K562 (cell line): Measurements from ENCODE around the gene SNRPA. TPM values are rescaled to one million over a fixed set of nuclear protein-coding genes. Genes with fewer than 3 reads are reported as not detected.
A peak's percentile ranks its signal among the peaks of the same experiment; 100 is the strongest.

Source experiments
- ARID3B ChIP-seq: fragments of 250-450 bp; sonication (Bioruptor Pico); IDR thresholded peaks from 2 replicates; pipeline ENCODE4 v1.4.0; 2020; ENCODE audit warnings: borderline replicate concordance
- CBX5 ChIP-seq: IDR thresholded peaks from 2 replicates; pipeline ENCODE4 v1.6.1; 2014; ENCODE audit warnings: low read depth, borderline replicate concordance
- CEBPG ChIP-seq, 3 experiments: fragments of 200-800 bp in 1 of 3; sonication (Bioruptor generic) in 1 of 3; sonication (generic) in 1 of 3; formaldehyde crosslinking in 1 of 3; IDR thresholded peaks in 2 of 3; conservative IDR thresholded peaks in 1 of 3; 2 replicates each; pipeline versions ENCODE4 v1.6.1 to v1.8.0; 2016 to 2022; ENCODE audit warnings: missing compliant biosample characterization in 2 of 3, missing genetic modification characterization in 2 of 3, mild to moderate bottlenecking in 1 of 3, missing genetic modification reagents in 1 of 3
- E2F5 ChIP-seq: sonication (generic); formaldehyde crosslinking; IDR thresholded peaks from 2 replicates; pipeline ENCODE4 v1.8.0; 2022; ENCODE audit warnings: mild to moderate bottlenecking, missing genetic modification reagents
- ETS2 ChIP-seq: IDR thresholded peaks from 2 replicates; pipeline ENCODE4 v1.6.1; 2016; ENCODE audit warnings: borderline replicate concordance, missing genetic modification characterization, mild to moderate bottlenecking, moderate library complexity, missing compliant biosample characterization; ENCODE audit not compliant: poor library complexity, severe bottlenecking
- GATA2 ChIP-seq: sonication (generic); formaldehyde crosslinking; IDR thresholded peaks from 2 replicates; pipeline ENCODE4 v1.4.0; 2020; ENCODE audit warnings: mild to moderate bottlenecking, missing genetic modification reagents
- GTF2E2 ChIP-seq: fragments of 200-800 bp; sonication (Bioruptor generic); IDR thresholded peaks from 2 replicates; pipeline ENCODE4 v1.6.1; 2016; ENCODE audit warnings: missing genetic modification characterization, missing compliant biosample characterization
- HDAC1 ChIP-seq, 2 experiments: fragments of 450-650 bp; IDR thresholded peaks; 2 replicates each; pipeline ENCODE4 v1.6.1; 2016 to 2017; ENCODE audit warnings: inconsistent platforms in 1 of 2, mild to moderate bottlenecking in 1 of 2, moderate library complexity in 1 of 2
- NFYB ChIP-seq: IDR thresholded peaks from 2 replicates; pipeline ENCODE4 v1.6.1; 2011; ENCODE audit warnings: mild to moderate bottlenecking, moderate library complexity; ENCODE audit not compliant: insufficient read length; ENCODE audit errors: extremely low read depth
- POLR2A ChIP-seq: fragments of 450-650 bp; conservative IDR thresholded peaks from 2 replicates; pipeline ENCODE4 v1.6.1; 2016
- PTBP1 ChIP-seq: fragments of 200-400 bp; formaldehyde crosslinking; IDR thresholded peaks from 2 replicates; pipeline ENCODE4 v1.6.1; 2017; ENCODE audit warnings: low read depth, low read length
- SNAPC5 ChIP-seq: fragments of 250-450 bp; sonication (Bioruptor Pico); IDR thresholded peaks from 2 replicates; pipeline ENCODE4 v1.8.0; 2021; ENCODE audit warnings: moderate library complexity, mild to moderate bottlenecking, inconsistent platforms
- TARDBP ChIP-seq: fragments of 450-650 bp; IDR thresholded peaks from 2 replicates; pipeline ENCODE4 v1.6.1; 2016
- THRAP3 ChIP-seq: fragments of 450-650 bp; IDR thresholded peaks from 2 replicates; pipeline ENCODE4 v1.6.1; 2016; ENCODE audit warnings: mild to moderate bottlenecking, inconsistent platforms, borderline replicate concordance
- ZFP36 ChIP-seq: fragments of 150-350 bp; IDR thresholded peaks from 2 replicates; pipeline ENCODE4 v1.6.1; 2018; ENCODE audit warnings: low read length, low read depth; ENCODE audit not compliant: partially characterized antibody
- ZKSCAN1 ChIP-seq: fragments of 150-350 bp; IDR thresholded peaks from 2 replicates; pipeline ENCODE4 v1.6.1; 2016; ENCODE audit warnings: low read depth, low read length
- ZNF3 ChIP-seq: fragments of 250-450 bp; sonication (Bioruptor Pico); IDR thresholded peaks from 2 replicates; pipeline ENCODE4 v1.5.0; 2021; ENCODE audit warnings: mild to moderate bottlenecking, moderate library complexity
- ZNF57 ChIP-seq: fragments of 450-650 bp; formaldehyde crosslinking; IDR thresholded peaks from 2 replicates; pipeline ENCODE4 v1.4.0; 2020; ENCODE audit warnings: mild to moderate bottlenecking, moderate library complexity
- ZNF592 ChIP-seq: fragments of 450-650 bp; IDR thresholded peaks from 2 replicates; pipeline ENCODE4 v1.6.1; 2017; ENCODE audit warnings: antibody characterized with exemption, mild to moderate bottlenecking
- ZNF764 ChIP-seq: fragments of 250-450 bp; sonication (Bioruptor Pico); IDR thresholded peaks from 2 replicates; pipeline ENCODE4 v1.4.0; 2020; ENCODE audit warnings: low read depth, mild to moderate bottlenecking, moderate library complexity
- ZNF830 ChIP-seq: fragments of 250-450 bp; sonication (Bioruptor Pico); IDR thresholded peaks from 2 replicates; pipeline ENCODE4 v1.5.0; 2021; ENCODE audit warnings: mild to moderate bottlenecking
- polyA plus RNA-seq, 8 experiments: library from polyadenylated mRNA; depleted of rRNA in 4 of 8; stranded (reverse) in 5 of 8; unstranded in 3 of 8; fragments of >200 nt; fragmentation: Nextera tagmentation in 2 of 8; fragmentation: Illumina TruSeq in 1 of 8; extraction: Ambion mirVana in 2 of 8; extraction: Trizol in 1 of 8; gene quantifications; 2 replicates each; pipeline versions ENCODE4 v1.2.1 to v1.2.3, GENCODE V29; 2011 to 2014; ENCODE audit warnings: inconsistent platforms in 1 of 8, missing spikeins in 1 of 8
- total RNA-seq, 7 experiments: library from RNA; depleted of rRNA in 6 of 7; stranded (reverse); fragments of >200 nt in 6 of 7; fragmentation: Illumina TruSeq in 2 of 7; extraction: Trizol in 2 of 7; gene quantifications; 2 replicates each; pipeline versions ENCODE4 v1.2.1 to v1.2.3, GENCODE V29; 2011 to 2021; ENCODE audit warnings: low replicate concordance in 1 of 7

Gene SNRPA
- total and polyA plus RNA-seq, 9 of the 15 experiments (the other 6 are each of a cell fraction or from before 2014, with no cell fraction given), result 16.3 to 311 (median 193) TPM

- no peak for TF ChIP-seq ZFP36
- TF ChIP-seq GATA2 (CRISPR knock-in tag), result no peak
- TF ChIP-seq POLR2A, result peak; percentile 77
- TF ChIP-seq TARDBP, result peak; percentile 44; the same call in 1 of the 2 replicates
- TF ChIP-seq HDAC1 (IDR thresholded peaks at IDR 0.05), result peak; percentile 40 to 76; a peak in 2 of 4 replicates
- TF ChIP-seq ZNF830 (CRISPR knock-in tag), result 0 out of 2 replicates have a peak, but pooled peaks have one; percentile 19
- no peak for TF ChIP-seq THRAP3
- no peak for TF ChIP-seq PTBP1
- TF ChIP-seq ZNF764 (CRISPR knock-in tag), result 0 out of 2 replicates have a peak, but pooled peaks have one; percentile 58
- no peak for TF ChIP-seq SNAPC5 (CRISPR knock-in tag)
- no peak for TF ChIP-seq ZNF57
- TF ChIP-seq CEBPG (CRISPR knock-in tag; IDR thresholded peaks at IDR 0.05), result no peak
- no peak for TF ChIP-seq CEBPG (tag; conservative IDR thresholded peaks at IDR 0.05 in 1 of 2, IDR thresholded peaks at IDR 0.05 in 1 of 2)
- TF ChIP-seq CBX5, result no peak
- TF ChIP-seq E2F5, result no peak
- TF ChIP-seq NFYB, result no peak
- no peak for TF ChIP-seq ARID3B
- TF ChIP-seq ZKSCAN1, result no peak
- TF ChIP-seq GTF2E2 (tag), result no peak
- TF ChIP-seq ETS2, result no peak
- TF ChIP-seq ZNF3 (CRISPR knock-in tag), result no peak
- peak; percentile 40; the same call in 1 of the 2 replicates for TF ChIP-seq ZNF592
Observed at GRCh38 chr19:40716482-40717324, 34.3 kb upstream of the SNRPA start, which contains the start of the genes COQ8B and ITPKC (continued).
